Activated B cell treated with CpG ODN at 0.5 μM for 24 hours (primary cell): Measurements from ENCODE around the gene DCAF16. TPM values are rescaled to one million over a fixed set of nuclear protein-coding genes. Genes with fewer than 3 reads are reported as not detected.

Experiments
- ATAC-seq: fragments of 200-7000 bp; cut with Tn5 transposase; one replicate; pipeline ENCODE4 v1.10.0; 2021; ENCODE audit warnings: low read depth, mild to moderate bottlenecking, moderate library complexity
- CTCF ChIA-PET: fragments of 350-600 bp; sonication (Branson Sonifier 250); formaldehyde crosslinking; loops from one replicate; lab custom pipeline; 2021; ENCODE audit warnings: antibody characterized with exemption; lab: Charles Lee
- POLR2A ChIA-PET: fragments of 350-600 bp; sonication (Branson Sonifier 250); formaldehyde crosslinking; loops from one replicate; lab custom pipeline; 2021; ENCODE audit warnings: antibody characterized with exemption; lab: Charles Lee
- DNase-seq: peaks from one replicate; pipeline ENCODE4 v3.0.0; 2022
- H3K27ac Mint-ChIP-seq: one replicate; pipeline ENCODE4 v1.8.0; 2020; ENCODE audit warnings: mixed read lengths
- H3K27me3 Mint-ChIP-seq: one replicate; pipeline ENCODE4 v1.8.0; 2021; ENCODE audit warnings: mixed read lengths
- H3K36me3 Mint-ChIP-seq: one replicate; pipeline ENCODE4 v1.8.0; 2021; ENCODE audit warnings: low read depth, mixed read lengths
- H3K4me1 Mint-ChIP-seq: one replicate; pipeline ENCODE4 v1.8.0; 2021; ENCODE audit warnings: mixed read lengths
- H3K4me3 Mint-ChIP-seq: one replicate; pipeline ENCODE4 v1.8.0; 2020; ENCODE audit warnings: mild to moderate bottlenecking, mixed read lengths
- H3K9me3 Mint-ChIP-seq: one replicate; pipeline ENCODE4 v1.8.0; 2020; ENCODE audit warnings: mixed read lengths
- CTCF ChIP-seq: fragments of 200-600 bp; IDR thresholded peaks from one replicate; pipeline ENCODE4 v1.8.0; 2022; ENCODE audit warnings: antibody characterized with exemption, mild to moderate bottlenecking
- intact Hi-C: fragments of 100-400 bp; cut with micrococcal nuclease; formaldehyde crosslinking; loops from one replicate; pipeline ENCODE4 v1.15.1; 2024
- total RNA-seq: library from RNA; stranded (reverse); gene quantifications from 2 replicates; pipeline ENCODE4 v1.2.3, GENCODE V29; 2022

The DCAF16 gene
- total RNA-seq, 1 donor from 2014 or later: 57.2 TPM

- ATAC-seq: no peak
- TF ChIP-seq CTCF: no peak
- ChIA-PET CTCF (no interaction called here), POLR2A (no interaction called here)
- Mint-ChIP-seq H3K4me1 (peaks cover 10% of the 10 kb centered on the region), H3K27me3 (peaks cover 40% of the 10 kb centered on the region), H3K9me3 (no peaks in the 10 kb centered on the region), H3K27ac (no peak overlapping the region), H3K36me3 (no peaks in the 10 kb centered on the region), H3K4me3 (no peak overlapping the region)
- intact Hi-C loops: no loop called here
- DNase-seq: no peak
Measured at GRCh38 chr4:17780501-17781299, 29.9 kb downstream of the DCAF16 start.

- ChIA-PET CTCF (no interaction called here), POLR2A (no interaction called here)
- intact Hi-C loops: no loop called here
- DNase-seq (no peak), ATAC-seq (no peak)
- peaks cover 39% of the 10 kb centered on the region for H3K27me3 Mint-ChIP-seq
- H3K9me3 Mint-ChIP-seq: no peaks in the 10 kb centered on the region
- no peaks in the 10 kb centered on the region for H3K36me3 Mint-ChIP-seq
- H3K4me3 Mint-ChIP-seq: no peak overlapping the region
- no peak for TF ChIP-seq CTCF
- H3K4me1 Mint-ChIP-seq: peaks cover 10% of the 10 kb centered on the region
- H3K27ac Mint-ChIP-seq: no peak overlapping the region
Measured at GRCh38 chr4:17778431-17778830, 32.1 kb downstream of the DCAF16 start.

- H3K27me3 Mint-ChIP-seq: peaks cover 18% of the 10 kb centered on the region
- intact Hi-C loops: no loop called here
- H3K9me3 Mint-ChIP-seq: no peaks in the 10 kb centered on the region
- POLR2A ChIA-PET: no interaction called here
- no peak for ATAC-seq
- no peaks in the 10 kb centered on the region for H3K4me1 Mint-ChIP-seq
- H3K4me3 Mint-ChIP-seq: no peak overlapping the region
- CTCF ChIA-PET: no interaction called here
- H3K36me3 Mint-ChIP-seq: no peaks in the 10 kb centered on the region
- TF ChIP-seq CTCF: no peak
- H3K27ac Mint-ChIP-seq: no peak overlapping the region
- no peak for DNase-seq
Measured at GRCh38 chr4:17773135-17773698, 37.3 kb downstream of the DCAF16 start.

GRCh38 chr4:17771284-17771908, 39.2 kb downstream of the DCAF16 start:
- H3K27ac Mint-ChIP-seq: no peak overlapping the region
- peaks cover 8% of the 10 kb centered on the region for H3K27me3 Mint-ChIP-seq
- DNase-seq: no peak
- H3K36me3 Mint-ChIP-seq: no peaks in the 10 kb centered on the region
- H3K9me3 Mint-ChIP-seq: no peaks in the 10 kb centered on the region
- CTCF ChIA-PET: no interaction called here
- no peak overlapping the region for H3K4me3 Mint-ChIP-seq
- POLR2A ChIA-PET: no interaction called here
- TF ChIP-seq CTCF: no peak
- intact Hi-C loops: no loop called here
- H3K4me1 Mint-ChIP-seq: no peaks in the 10 kb centered on the region
- no peak for ATAC-seq

- Mint-ChIP-seq H3K4me1 (no peaks in the 10 kb centered on the region), H3K9me3 (no peaks in the 10 kb centered on the region), H3K4me3 (no peak overlapping the region), H3K27me3 (peaks cover 8% of the 10 kb centered on the region), H3K36me3 (no peaks in the 10 kb centered on the region), H3K27ac (no peak overlapping the region)
- ATAC-seq (no peak), DNase-seq (no peak)
- intact Hi-C loops: no loop called here
- ChIA-PET POLR2A (no interaction called here), CTCF (no interaction called here)
- no peak for TF ChIP-seq CTCF
Measured at GRCh38 chr4:17770845-17771244, 39.7 kb downstream of the DCAF16 start.
